GM12873 (cell line): ENCODE results near the gene KISS1R.
A peak's percentile ranks its signal among the peaks of the same experiment; 100 is the strongest.

Source experiments
- CTCF ChIP-seq: IDR thresholded peaks from 2 replicates; pipeline ENCODE4 v1.5.1; 2012; ENCODE audit warnings: low read depth, mild to moderate bottlenecking, moderate library complexity, low read length, control low read depth; ENCODE audit not compliant: insufficient read depth; ENCODE audit errors: missing control alignments

KISS1R gene

GRCh38 chr19:937259-937694, 20.1 kb downstream of the KISS1R start:
- no peak for TF ChIP-seq CTCF

GRCh38 chr19:938233-938923, 21.2 kb downstream of the KISS1R start:
- TF ChIP-seq CTCF = no peak

GRCh38 chr19:939439-939838, 22.3 kb downstream of the KISS1R start:
- no peak for TF ChIP-seq CTCF

DNA sequence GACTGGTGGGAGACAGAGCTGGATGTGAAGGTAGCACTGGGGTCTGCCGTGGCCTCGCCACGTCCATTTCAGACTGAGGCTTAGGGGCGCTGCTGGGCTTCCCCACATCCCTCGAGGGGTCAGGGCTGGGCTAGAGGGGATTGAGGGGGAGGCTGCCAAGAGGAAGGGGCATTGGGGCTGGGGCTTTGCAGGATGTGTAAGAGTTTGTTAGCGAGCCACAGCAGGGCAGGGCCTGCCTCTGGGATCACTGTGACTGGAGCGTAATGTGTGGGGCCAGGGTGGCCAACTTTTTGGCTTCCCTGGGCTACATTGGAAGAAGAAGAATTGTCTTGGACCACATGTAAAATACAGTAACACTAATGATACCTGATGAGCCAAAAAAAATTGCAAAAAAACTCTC, 22.8 kb downstream of the KISS1R start:
- no peak for TF ChIP-seq CTCF

DNA sequence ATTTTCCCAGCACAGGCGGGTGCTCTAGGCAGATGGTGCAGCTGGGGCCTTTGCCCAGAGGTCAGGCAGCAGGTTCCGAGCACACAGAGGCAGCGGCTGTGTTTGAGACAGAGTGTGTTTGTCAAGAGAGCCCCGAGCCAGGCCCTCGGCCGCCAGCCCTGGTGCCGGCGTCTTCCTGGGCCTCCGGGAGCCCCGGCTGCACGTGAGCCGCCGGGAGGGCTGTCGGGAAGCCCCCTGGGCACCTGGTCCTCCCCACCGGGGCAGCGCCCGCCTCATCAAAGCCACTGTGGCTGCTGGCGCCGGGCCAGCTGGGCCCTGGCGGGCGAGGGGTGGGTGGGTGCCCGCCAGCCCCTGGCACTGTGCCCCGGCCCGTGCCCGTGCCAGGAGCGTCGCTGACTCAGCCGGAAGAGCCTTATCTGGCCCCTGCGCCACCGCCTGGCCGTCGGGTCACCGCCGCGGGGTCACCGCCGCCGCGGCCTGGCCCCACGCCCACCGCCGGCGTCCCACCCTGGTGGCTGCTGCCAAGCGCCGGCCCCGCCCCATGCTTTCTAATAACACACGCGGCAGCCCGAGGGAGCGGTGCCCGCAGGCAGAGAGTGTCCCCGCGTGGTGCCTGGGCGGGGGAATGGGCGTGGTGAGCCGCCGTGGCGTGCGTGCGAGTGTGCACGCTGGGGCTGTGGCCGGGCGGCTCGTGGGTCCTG, 23.6 kb downstream of the KISS1R start:
- TF ChIP-seq CTCF = peak; percentile 4

- no peak for TF ChIP-seq CTCF
These were observed 24.4 kb downstream of the KISS1R start for GRCh38 chr19:941292-942132.

DNA sequence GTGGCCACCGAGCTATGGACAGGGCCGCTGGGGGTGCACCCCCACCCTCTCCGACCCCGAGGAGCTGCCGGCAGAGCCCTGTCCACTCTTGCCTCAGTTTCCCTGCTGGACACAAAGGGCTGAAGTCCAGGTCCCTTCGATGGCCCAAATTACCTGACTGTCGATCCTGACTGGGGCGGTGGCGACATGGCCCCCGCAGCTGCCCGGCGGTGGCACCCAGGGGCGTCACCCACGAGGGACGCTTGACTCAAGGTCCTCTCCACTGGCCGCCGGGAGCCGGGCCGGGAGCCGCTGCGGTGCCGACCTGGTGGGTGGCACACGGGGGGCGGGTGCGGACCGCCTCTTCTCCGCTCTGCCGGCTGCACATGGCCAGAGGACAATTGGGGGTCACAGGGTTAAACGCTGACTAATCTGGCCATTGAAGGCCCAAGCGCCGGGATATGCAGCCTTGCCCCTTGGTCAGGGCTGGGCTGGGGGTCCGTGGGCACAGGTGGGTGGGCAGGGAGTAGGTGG, 25.1 kb downstream of the KISS1R start:
- no peak for TF ChIP-seq CTCF
